Activated T-cell treated with anti-CD3 and anti-CD28 coated beads, Interleukin-2, amount 50 U/mL, for 72 hours (primary cell): Measurements from ENCODE around the gene KRTAP13-4. TPM values are rescaled to one million over a fixed set of nuclear protein-coding genes. Genes with fewer than 3 reads are reported as not detected.

Experiments
- ATAC-seq, 2 donors: fragments of 150-1000 bp; cut with Tn5 transposase; replicated peaks in 1 of 2; 2 replicates each; pipeline ENCODE4 v1.10.0; 2021; ENCODE audit warnings: moderate library complexity in 2 of 2, mild to moderate bottlenecking in 1 of 2
- DNase-seq, 2 donors: peaks; one replicate each; pipeline ENCODE4 v3.0.0; 2021 to 2022; ENCODE audit warnings: mixed read lengths in 1 of 2
- H3K27ac Mint-ChIP-seq: one replicate; pipeline ENCODE4 v1.8.0; 2022; ENCODE audit warnings: mild to moderate bottlenecking, moderate library complexity, mixed read lengths
- H3K27me3 Mint-ChIP-seq: one replicate; pipeline ENCODE4 v1.8.0; 2022; ENCODE audit warnings: low read depth, mixed read lengths
- H3K36me3 Mint-ChIP-seq, 2 donors: one replicate each; pipeline ENCODE4 v1.8.0; 2022; ENCODE audit warnings: mixed read lengths in 2 of 2, mild to moderate bottlenecking in 1 of 2; ENCODE audit not compliant: insufficient read depth in 2 of 2
- H3K4me1 Mint-ChIP-seq: one replicate; pipeline ENCODE4 v1.8.0; 2022; ENCODE audit warnings: low read depth, mixed read lengths
- H3K4me3 Mint-ChIP-seq, 2 donors: one replicate each; pipeline ENCODE4 v1.8.0; 2022; ENCODE audit warnings: mild to moderate bottlenecking in 2 of 2, mixed read lengths in 2 of 2, moderate library complexity in 2 of 2
- H3K9me3 Mint-ChIP-seq, 2 donors: one replicate each; pipeline ENCODE4 v1.8.0; 2022; ENCODE audit warnings: mixed read lengths in 2 of 2
- total RNA-seq, 2 donors: library from RNA; stranded (reverse); gene quantifications; one replicate each; pipeline ENCODE4 v1.2.3, GENCODE V29; 2022

Gene KRTAP13-4
- total RNA-seq, 2 donors from 2014 or later: not detected

GRCh38 chr21:30447056-30447455 lies 17.0 kb downstream of the KRTAP13-4 start:
- no peak overlapping the region for H3K4me3 Mint-ChIP-seq

GRCh38 chr21:30448514-30448913 lies 18.5 kb downstream of the KRTAP13-4 start:
- ATAC-seq (no peak), DNase-seq (no peak)
- Mint-ChIP-seq H3K4me3 (no peak overlapping the region), H3K36me3 (no peaks in the 10 kb centered on the region), H3K27ac (no peak overlapping the region), H3K9me3 (no peaks in the 10 kb centered on the region), H3K27me3 (no peaks in the 10 kb centered on the region), H3K4me1 (peaks cover 4% of the 10 kb centered on the region)

More at GRCh38 chr21:30447056-30447455, 17.0 kb downstream of the KRTAP13-4 start:
- ATAC-seq (no peak), DNase-seq (no peak)
- H3K36me3 Mint-ChIP-seq: no peaks in the 10 kb centered on the region
- no peak overlapping the region for H3K27ac Mint-ChIP-seq
- H3K9me3 Mint-ChIP-seq: no peaks in the 10 kb centered on the region
- H3K27me3 Mint-ChIP-seq: no peaks in the 10 kb centered on the region
- peaks cover 4% of the 10 kb centered on the region for H3K4me1 Mint-ChIP-seq

GRCh38 chr21:30463713-30464112 lies 33.7 kb downstream of the KRTAP13-4 start:
- H3K4me3 Mint-ChIP-seq: no peak overlapping the region
- H3K36me3 Mint-ChIP-seq: no peaks in the 10 kb centered on the region
- peaks cover 6% of the 10 kb centered on the region for H3K27me3 Mint-ChIP-seq
- H3K27ac Mint-ChIP-seq: no peak overlapping the region
- DNase-seq: no peak
- no peaks in the 10 kb centered on the region for H3K9me3 Mint-ChIP-seq
- H3K4me1 Mint-ChIP-seq: no peaks in the 10 kb centered on the region
- ATAC-seq: no peak

- DNase-seq (no peak), ATAC-seq (no peak)
- Mint-ChIP-seq H3K27ac (no peak overlapping the region), H3K27me3 (peaks cover 6% of the 10 kb centered on the region), H3K36me3 (no peaks in the 10 kb centered on the region), H3K4me3 (no peak overlapping the region), H3K4me1 (no peaks in the 10 kb centered on the region), H3K9me3 (no peaks in the 10 kb centered on the region)
These were observed 39.1 kb downstream of the KRTAP13-4 start for GRCh38 chr21:30468900-30469714.

GRCh38 chr21:30478004-30478403 lies 48.0 kb downstream of the KRTAP13-4 start:
- H3K27me3 Mint-ChIP-seq: peaks cover 6% of the 10 kb centered on the region
- H3K4me3 Mint-ChIP-seq: no peak overlapping the region
- no peaks in the 10 kb centered on the region for H3K4me1 Mint-ChIP-seq
- H3K27ac Mint-ChIP-seq: no peak overlapping the region
- ATAC-seq (no peak), DNase-seq (no peak)
- H3K36me3 Mint-ChIP-seq: no peaks in the 10 kb centered on the region
- no peaks in the 10 kb centered on the region for H3K9me3 Mint-ChIP-seq

GRCh38 chr21:30479259-30479658 lies 49.2 kb downstream of the KRTAP13-4 start:
- DNase-seq (no peak), ATAC-seq (no peak)
- peaks cover 6% of the 10 kb centered on the region for H3K27me3 Mint-ChIP-seq
- no peaks in the 10 kb centered on the region for H3K36me3 Mint-ChIP-seq
- H3K9me3 Mint-ChIP-seq: no peaks in the 10 kb centered on the region
- H3K4me1 Mint-ChIP-seq: no peaks in the 10 kb centered on the region
- H3K4me3 Mint-ChIP-seq: no peak overlapping the region
- H3K27ac Mint-ChIP-seq: no peak overlapping the region

GRCh38 chr21:30480145-30480544 lies 50.1 kb downstream of the KRTAP13-4 start, which contains the start of gene KRTAP19-1:
Gene KRTAP19-1 (minus strand): TSS chr21:30480367. CDS start chr21:30480317, 50 bp downstream.
- H3K27me3 Mint-ChIP-seq: peaks cover 6% of the 10 kb centered on the region
- H3K27ac Mint-ChIP-seq: no peak within 1 kb of the TSS
- no peak within 1 kb of the TSS for H3K4me3 Mint-ChIP-seq
- no peak for DNase-seq
- no peak for ATAC-seq
- H3K9me3 Mint-ChIP-seq: no peaks in the 10 kb centered on the region
- no peaks in the 10 kb centered on the region for H3K36me3 Mint-ChIP-seq
- no peaks in the 10 kb centered on the region for H3K4me1 Mint-ChIP-seq

Other genes starting within 250 kb of the KRTAP13-4 start
- not detected for gene CLDN8, start 214.1 kb upstream of the KRTAP13-4 start, total RNA-seq
- gene KRTAP24-1, start 147.3 kb upstream of the KRTAP13-4 start, total RNA-seq: not detected
- not detected for gene KRTAP25-1, start 140.7 kb upstream of the KRTAP13-4 start, total RNA-seq
- gene KRTAP26-1, start 109.9 kb upstream of the KRTAP13-4 start, total RNA-seq: not detected
- not detected for gene KRTAP27-1, start 92.5 kb upstream of the KRTAP13-4 start, total RNA-seq
- not detected for gene KRTAP23-1, start 81.6 kb upstream of the KRTAP13-4 start, total RNA-seq
- not detected for gene KRTAP13-2, start 57.9 kb upstream of the KRTAP13-4 start, total RNA-seq
- gene KRTAP13-1, start 34.2 kb upstream of the KRTAP13-4 start, total RNA-seq: not detected
- not detected for gene KRTAP13-3, start 4.3 kb upstream of the KRTAP13-4 start, total RNA-seq
- not detected for gene KRTAP15-1, start 10.1 kb downstream of the KRTAP13-4 start, total RNA-seq
- not detected for gene KRTAP19-1, start 50.1 kb downstream of the KRTAP13-4 start, total RNA-seq
- gene KRTAP19-2, start 57.2 kb downstream of the KRTAP13-4 start, total RNA-seq: not detected
- gene KRTAP19-3, start 61.8 kb downstream of the KRTAP13-4 start, total RNA-seq: not detected
- not detected for gene KRTAP19-4, start 66.9 kb downstream of the KRTAP13-4 start, total RNA-seq
- gene KRTAP19-5, start 71.9 kb downstream of the KRTAP13-4 start, total RNA-seq: not detected
- gene KRTAP19-6, start 111.6 kb downstream of the KRTAP13-4 start, total RNA-seq: not detected
- not detected for gene KRTAP19-7, start 131.1 kb downstream of the KRTAP13-4 start, total RNA-seq
- not detected for gene KRTAP22-2, start 160.2 kb downstream of the KRTAP13-4 start, total RNA-seq
- gene KRTAP6-3, start 162.2 kb downstream of the KRTAP13-4 start, total RNA-seq: not detected
- gene KRTAP6-2, start 168.7 kb downstream of the KRTAP13-4 start, total RNA-seq: not detected
- not detected for gene KRTAP22-1, start 170.9 kb downstream of the KRTAP13-4 start, total RNA-seq
- gene KRTAP6-1, start 183.7 kb downstream of the KRTAP13-4 start, total RNA-seq: not detected
- not detected for gene KRTAP20-1, start 186.2 kb downstream of the KRTAP13-4 start, total RNA-seq
- not detected for gene KRTAP20-4, start 190.4 kb downstream of the KRTAP13-4 start, total RNA-seq
- not detected for gene KRTAP20-2, start 205.0 kb downstream of the KRTAP13-4 start, total RNA-seq
- gene KRTAP20-3, start 212.6 kb downstream of the KRTAP13-4 start, total RNA-seq: not detected